GM12878 (cell line): ENCODE results near the gene MYNN. TPM values are rescaled to one million over a fixed set of nuclear protein-coding genes. Genes with fewer than 3 reads are reported as not detected.

Source experiments
- ATAC-seq: fragments of 200-7000 bp; cut with Tn5 transposase; 3 replicates; pipeline ENCODE4 v1.9.1; 2020; ENCODE audit warnings: mild to moderate bottlenecking, moderate library complexity
- BruUV-seq: library from RNA; stranded (reverse); fragments of 400-500 nt; replicated peaks from 2 replicates; lab custom pipeline; 2021; lab: Mats Ljungman, UMichigan
- CTCF ChIA-PET: fragments of 300-600 bp; sonication (Branson Sonifier 250); formaldehyde crosslinking; extraction: SDS; loops from one replicate; lab custom pipeline; 2021; ENCODE audit warnings: inconsistent platforms; lab: Yijun Ruan, JAX
- POLR2A ChIA-PET: fragments of 350-600 bp; formaldehyde crosslinking; extraction: SDS; loops from one replicate; lab custom pipeline; 2021; ENCODE audit warnings: inconsistent platforms; lab: Charles Lee
- RAD21 ChIA-PET: fragments of 300-600 bp; sonication (Branson Sonifier 250); formaldehyde crosslinking; loops from one replicate; lab custom pipeline; 2023; ENCODE audit warnings: antibody characterized with exemption; ENCODE audit not compliant: unreplicated experiment; lab: Charles Lee
- SMC1A ChIA-PET: fragments of 300-600 bp; sonication (Branson Sonifier 250); formaldehyde crosslinking; loops from one replicate; lab custom pipeline; 2023; ENCODE audit not compliant: unreplicated experiment, uncharacterized antibody; lab: Charles Lee
- DNase-seq: peaks from one replicate; pipeline ENCODE4 v3.0.0-alpha.2; 2011; ENCODE audit warnings: low read depth, low spot score
- FAIRE-seq: peaks from 3 replicates; lab custom pipeline; 2011; peaks lifted over from hg19 to GRCh38; lab: Jason Lieb, UNC
- H2AFZ ChIP-seq: 2 replicates; pipeline ENCODE4 v1.6.0; 2011; ENCODE audit warnings: low read depth, low read length, control low read depth; ENCODE audit not compliant: control insufficient read depth
- H3K27ac ChIP-seq: 2 replicates; pipeline ENCODE4 v1.5.1; 2011; ENCODE audit warnings: control low read depth; ENCODE audit not compliant: control insufficient read depth, insufficient read depth
- H3K27me3 ChIP-seq, 2 experiments: replicated peaks in 1 of 2; 2 replicates each; pipeline versions ENCODE4 v1.6.0 to v1.6.1; 2011; ENCODE audit warnings: low read length in 1 of 2; ENCODE audit not compliant: control insufficient read depth in 2 of 2, insufficient read depth in 2 of 2
- H3K36me3 ChIP-seq, 2 experiments: 2 replicates each; pipeline ENCODE4 v1.5.1; 2011; ENCODE audit warnings: low read length in 1 of 2; ENCODE audit not compliant: control insufficient read depth in 2 of 2, insufficient read depth in 2 of 2
- H3K4me1 ChIP-seq: 2 replicates; pipeline ENCODE4 v1.6.1; 2011; ENCODE audit warnings: mild to moderate bottlenecking, low read length, moderate library complexity, mixed read lengths; ENCODE audit not compliant: control insufficient read depth, insufficient read depth
- H3K4me2 ChIP-seq: 2 replicates; pipeline ENCODE4 v1.6.0; 2011; ENCODE audit warnings: control low read depth; ENCODE audit not compliant: control insufficient read depth, insufficient read depth
- H3K4me3 ChIP-seq: fragments of 200-600 bp; sonication (generic); 2 replicates; pipeline ENCODE4 v1.5.1; 2016
- H3K79me2 ChIP-seq: 2 replicates; pipeline ENCODE4 v1.6.0; 2011; ENCODE audit warnings: low read length; ENCODE audit not compliant: control insufficient read depth, insufficient read depth
- H3K9ac ChIP-seq: 2 replicates; pipeline ENCODE4 v1.8.0; 2011; ENCODE audit warnings: low read length, control low read depth, mixed read lengths; ENCODE audit not compliant: control insufficient read depth, insufficient read depth
- H3K9me3 ChIP-seq: replicated peaks from 3 replicates; pipeline ENCODE4 v1.5.1; 2011; ENCODE audit warnings: mild to moderate bottlenecking, low read length; ENCODE audit not compliant: control insufficient read depth, insufficient read depth
- H4K20me1 ChIP-seq: 2 replicates; pipeline ENCODE4 v1.6.0; 2011; ENCODE audit not compliant: control insufficient read depth, insufficient read depth
- NBN ChIP-seq: fragments of 450-650 bp; IDR thresholded peaks from 2 replicates; pipeline ENCODE4 v1.6.1; 2016
- NKRF ChIP-seq: fragments of 450-650 bp; conservative IDR thresholded peaks from 2 replicates; pipeline ENCODE4 v1.6.1; 2017; ENCODE audit warnings: mild to moderate bottlenecking, moderate library complexity
- POU2F2 ChIP-seq: IDR thresholded peaks from 3 replicates; pipeline ENCODE4 v1.6.1; 2011; ENCODE audit warnings: low read depth, mild to moderate bottlenecking, low read length, borderline replicate concordance
- SMAD1 ChIP-seq: fragments of 450-650 bp; IDR thresholded peaks from 2 replicates; pipeline ENCODE4 v1.6.1; 2018; ENCODE audit warnings: mild to moderate bottlenecking, low read depth; ENCODE audit not compliant: partially characterized antibody
- STAT1 ChIP-seq: fragments of 450-650 bp; conservative IDR thresholded peaks from 2 replicates; pipeline ENCODE4 v1.6.1; 2014; ENCODE audit warnings: antibody characterized with exemption, mild to moderate bottlenecking
- STAT3 ChIP-seq: IDR thresholded peaks from 2 replicates; pipeline ENCODE4 v1.6.1; 2011; ENCODE audit warnings: low read depth, low read length, improper control_type of control experiment
- WGBS: methylation state at CpG from one replicate; pipeline ENCODE4 v1.1.6; 2016; ENCODE audit warnings: low lambda C conversion rate; ENCODE audit not compliant: insufficient replicate concordance, insufficient coverage; ENCODE audit errors: missing lambda C conversion rate; 5-methylcytosine and 5-hydroxymethylcytosine counted together
- in situ Hi-C: fragments of 300-500 bp; cut with MboI; formaldehyde crosslinking; loops from 9 replicates; pipeline ENCODE4 v1.14.3; 2018; ENCODE audit warnings: mixed read lengths
- intact Hi-C: fragments of 100-400 bp; cut with micrococcal nuclease; formaldehyde crosslinking; loops from one replicate; pipeline ENCODE4 v1.14.2; 2022; ENCODE audit not compliant: unreplicated experiment
- polyA plus RNA-seq, 11 experiments: library from polyadenylated mRNA; depleted of rRNA in 4 of 11; unstranded in 6 of 11; stranded (reverse) in 5 of 11; fragments of >200 nt; fragmentation: Nextera tagmentation in 4 of 11; fragmentation: Illumina TruSeq in 1 of 11; extraction: Ambion mirVana in 4 of 11; extraction: Trizol in 1 of 11; gene quantifications; 1 replicate in 1 of 11; 2 replicates in 10 of 11; pipeline versions ENCODE4 v1.2.1 to v1.2.3, GENCODE V29; 2011 to 2016; ENCODE audit warnings: inconsistent platforms in 2 of 11, missing spikeins in 2 of 11, low read depth in 1 of 11
- total RNA-seq, 4 experiments: library from RNA; depleted of rRNA in 3 of 4; stranded (reverse); fragments of >200 nt in 3 of 4; fragmentation: Illumina TruSeq in 1 of 4; extraction: Trizol in 1 of 4; gene quantifications; 2 replicates each; pipeline versions ENCODE4 v1.2.1 to v1.2.3, GENCODE V29; 2013 to 2021
- TF ChIP-seq, protein P1 (sequence below): fragments of 450-650 bp; IDR thresholded peaks from 2 replicates; pipeline ENCODE4 v1.6.1; 2018; ENCODE audit warnings: mild to moderate bottlenecking, low read depth, moderate library complexity; ENCODE audit not compliant: partially characterized antibody
- TF ChIP-seq, protein P2 (sequence below): IDR thresholded peaks from 2 replicates; pipeline ENCODE4 v1.6.1; 2012; ENCODE audit warnings: low read length, inconsistent platforms
- TF ChIP-seq, protein P3 (sequence below): fragments of 450-650 bp; IDR thresholded peaks from 2 replicates; pipeline ENCODE4 v1.6.1; 2017; ENCODE audit warnings: low read depth, mild to moderate bottlenecking, moderate library complexity

The MYNN gene
- total and polyA plus RNA-seq, 10 of the 15 experiments (the other 5 are each of a cell fraction or from before 2014, with no cell fraction given), result 8.8 to 20.5 (median 15.8) TPM

GRCh38 chr3:169772305-169772896 is 795 bp upstream of the MYNN start:
- peak overlapping the region; percentile 94 for H2AFZ ChIP-seq
- ChIA-PET CTCF (interaction anchor here (0.6 to 2.8 kb wide), 9 partner anchors 9 to 563 kb away, joined by 3 to 12 read pairs (median 3); partner anchors contain the start of genes LRRC34 and LRRIQ4), POLR2A (interaction anchor here (0.6 to 0.9 kb wide), 5 partner anchors 8 to 1439 kb away, joined by 3 to 5 read pairs (median 3); partner anchors contain the start of genes SEC62 and TERC), SMC1A (interaction anchor here (0.8 to 2.0 kb wide), 5 partner anchors 22 to 282 kb away, joined by 3 to 4 read pairs (median 3); partner anchors contain the start of genes LRRC34 and LRRIQ4), RAD21 (interaction anchor here (0.7 to 2.1 kb wide), 5 partner anchors 9 to 319 kb away, joined by 3 to 10 read pairs (median 4); no protein-coding TSS in a partner anchor)
- H3K4me1 ChIP-seq, result peaks cover 14% of the 10 kb centered on the region; the same call in 1 of the 2 replicates
- intact Hi-C loops, result loop anchor here (5.0 kb wide), 3 partner anchors 160 to 1095 kb away; partner anchors contain the start of gene SKIL
- H3K27me3 ChIP-seq, result no peaks in the 10 kb centered on the region
- H3K4me3 ChIP-seq, result peak overlapping the region; percentile 97
- H3K9me3 ChIP-seq, result no peaks in the 10 kb centered on the region
- no TSS peak for BruUV-seq
- peak overlapping the region; percentile 41 for H3K4me2 ChIP-seq
- ATAC-seq (peak; percentile 57), DNase-seq (peak; percentile 59), FAIRE-seq (peak; percentile 75)
- H3K79me2 ChIP-seq, result peaks cover 33% of the 10 kb centered on the region
- under 1% methylated on average over 14 of the region's 15 CpGs for WGBS
- H3K36me3 ChIP-seq, result peaks cover 0 to 10% of the 10 kb centered on the region in 2 experiments; a peak in 1 of 4 replicates
- peak overlapping the region; percentile 99 for H3K9ac ChIP-seq
- in situ Hi-C loops, result no loop called here
- no peaks in the 10 kb centered on the region for H4K20me1 ChIP-seq
- peak overlapping the region; percentile 99 for H3K27ac ChIP-seq
- TF ChIP-seq NKRF (peak; percentile 75; the same call in 1 of the 2 replicates), NBN (peak; percentile 82; the same call in 1 of the 2 replicates), SMAD1 (no peak), STAT3 (no peak), STAT1 (no peak), POU2F2 (no peak)
- TF ChIP-seq, protein P1, sequence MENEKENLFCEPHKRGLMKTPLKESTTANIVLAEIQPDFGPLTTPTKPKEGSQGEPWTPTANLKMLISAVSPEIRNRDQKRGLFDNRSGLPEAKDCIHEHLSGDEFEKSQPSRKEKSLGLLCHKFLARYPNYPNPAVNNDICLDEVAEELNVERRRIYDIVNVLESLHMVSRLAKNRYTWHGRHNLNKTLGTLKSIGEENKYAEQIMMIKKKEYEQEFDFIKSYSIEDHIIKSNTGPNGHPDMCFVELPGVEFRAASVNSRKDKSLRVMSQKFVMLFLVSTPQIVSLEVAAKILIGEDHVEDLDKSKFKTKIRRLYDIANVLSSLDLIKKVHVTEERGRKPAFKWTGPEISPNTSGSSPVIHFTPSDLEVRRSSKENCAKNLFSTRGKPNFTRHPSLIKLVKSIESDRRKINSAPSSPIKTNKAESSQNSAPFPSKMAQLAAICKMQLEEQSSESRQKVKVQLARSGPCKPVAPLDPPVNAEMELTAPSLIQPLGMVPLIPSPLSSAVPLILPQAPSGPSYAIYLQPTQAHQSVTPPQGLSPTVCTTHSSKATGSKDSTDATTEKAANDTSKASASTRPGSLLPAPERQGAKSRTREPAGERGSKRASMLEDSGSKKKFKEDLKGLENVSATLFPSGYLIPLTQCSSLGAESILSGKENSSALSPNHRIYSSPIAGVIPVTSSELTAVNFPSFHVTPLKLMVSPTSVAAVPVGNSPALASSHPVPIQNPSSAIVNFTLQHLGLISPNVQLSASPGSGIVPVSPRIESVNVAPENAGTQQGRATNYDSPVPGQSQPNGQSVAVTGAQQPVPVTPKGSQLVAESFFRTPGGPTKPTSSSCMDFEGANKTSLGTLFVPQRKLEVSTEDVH, result peak; percentile 3
- TF ChIP-seq, protein P2, sequence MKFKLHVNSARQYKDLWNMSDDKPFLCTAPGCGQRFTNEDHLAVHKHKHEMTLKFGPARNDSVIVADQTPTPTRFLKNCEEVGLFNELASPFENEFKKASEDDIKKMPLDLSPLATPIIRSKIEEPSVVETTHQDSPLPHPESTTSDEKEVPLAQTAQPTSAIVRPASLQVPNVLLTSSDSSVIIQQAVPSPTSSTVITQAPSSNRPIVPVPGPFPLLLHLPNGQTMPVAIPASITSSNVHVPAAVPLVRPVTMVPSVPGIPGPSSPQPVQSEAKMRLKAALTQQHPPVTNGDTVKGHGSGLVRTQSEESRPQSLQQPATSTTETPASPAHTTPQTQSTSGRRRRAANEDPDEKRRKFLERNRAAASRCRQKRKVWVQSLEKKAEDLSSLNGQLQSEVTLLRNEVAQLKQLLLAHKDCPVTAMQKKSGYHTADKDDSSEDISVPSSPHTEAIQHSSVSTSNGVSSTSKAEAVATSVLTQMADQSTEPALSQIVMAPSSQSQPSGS, result 0 out of 2 replicates have a peak, but pooled peaks have one; percentile 23
- TF ChIP-seq, protein P3, sequence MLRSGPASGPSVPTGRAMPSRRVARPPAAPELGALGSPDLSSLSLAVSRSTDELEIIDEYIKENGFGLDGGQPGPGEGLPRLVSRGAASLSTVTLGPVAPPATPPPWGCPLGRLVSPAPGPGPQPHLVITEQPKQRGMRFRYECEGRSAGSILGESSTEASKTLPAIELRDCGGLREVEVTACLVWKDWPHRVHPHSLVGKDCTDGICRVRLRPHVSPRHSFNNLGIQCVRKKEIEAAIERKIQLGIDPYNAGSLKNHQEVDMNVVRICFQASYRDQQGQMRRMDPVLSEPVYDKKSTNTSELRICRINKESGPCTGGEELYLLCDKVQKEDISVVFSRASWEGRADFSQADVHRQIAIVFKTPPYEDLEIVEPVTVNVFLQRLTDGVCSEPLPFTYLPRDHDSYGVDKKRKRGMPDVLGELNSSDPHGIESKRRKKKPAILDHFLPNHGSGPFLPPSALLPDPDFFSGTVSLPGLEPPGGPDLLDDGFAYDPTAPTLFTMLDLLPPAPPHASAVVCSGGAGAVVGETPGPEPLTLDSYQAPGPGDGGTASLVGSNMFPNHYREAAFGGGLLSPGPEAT, result peak; percentile 71; the same call in 1 of the 2 replicates
